GM19351 (cell line): ENCODE data around the gene DAGLA.

Source experiments
- ATAC-seq: cut with Tn5 transposase; IDR thresholded peaks from one replicate; pipeline ENCODE4 v1.9.1; 2021; ENCODE audit warnings: mild to moderate bottlenecking, moderate library complexity; ENCODE audit not compliant: unreplicated experiment

The DAGLA gene

GRCh38 chr11:61742391-61742790 is 62.2 kb downstream of the DAGLA start:
- ATAC-seq: no peak

- no peak for ATAC-seq
Observed at GRCh38 chr11:61743486-61744095, 63.4 kb downstream of the DAGLA start.

- ATAC-seq: no peak
Observed at GRCh38 chr11:61744181-61744580, 64.0 kb downstream of the DAGLA start.

- ATAC-seq: no peak
Observed at GRCh38 chr11:61744609-61745156, 64.5 kb downstream of the DAGLA start.

GRCh38 chr11:61745781-61746441 is 65.7 kb downstream of the DAGLA start:
- ATAC-seq: no peak

GRCh38 chr11:61746442-61747191 is 66.4 kb downstream of the DAGLA start:
- no peak for ATAC-seq

- ATAC-seq: peak; percentile 78
Observed at GRCh38 chr11:61747192-61747966, 67.2 kb downstream of the DAGLA start.

GRCh38 chr11:61747967-61748285 is 67.7 kb downstream of the DAGLA start:
- no peak for ATAC-seq

- no peak for ATAC-seq
Observed at GRCh38 chr11:61749591-61750217, 69.5 kb downstream of the DAGLA start.

- no peak for ATAC-seq
Observed at GRCh38 chr11:61750631-61751273, 70.6 kb downstream of the DAGLA start.

GRCh38 chr11:61751384-61751783 is 71.2 kb downstream of the DAGLA start:
- ATAC-seq: no peak

- ATAC-seq: peak; percentile 40
Observed at GRCh38 chr11:61752117-61752924, 72.1 kb downstream of the DAGLA start, which contains the start of gene MYRF. Gene MYRF (plus strand): TSS chr11:61752636. CDS start chr11:61752745, 109 bp downstream.

- no peak for ATAC-seq
Observed at GRCh38 chr11:61752925-61753521, 72.8 kb downstream of the DAGLA start.

GRCh38 chr11:61753672-61754071 is 73.5 kb downstream of the DAGLA start:
- ATAC-seq: no peak

GRCh38 chr11:61754534-61755482 is 74.6 kb downstream of the DAGLA start:
- no peak for ATAC-seq

GRCh38 chr11:61756147-61756451 is 75.9 kb downstream of the DAGLA start:
- no peak for ATAC-seq

GRCh38 chr11:61756452-61757212 is 76.4 kb downstream of the DAGLA start:
- ATAC-seq: peak; percentile 51
